Suprapubic skin (tissue), 3 donors: ENCODE data around the gene PMEPA1.

Experiments
- CTCF ChIP-seq, 2 donors: fragments of 200-600 bp in 1 of 2; fragments of 450-650 bp in 1 of 2; sonication (generic) in 1 of 2; IDR thresholded peaks; one replicate each; pipeline ENCODE4 v1.5.1; 2016 to 2019; ENCODE audit warnings: antibody characterized with exemption in 2 of 2, mild to moderate bottlenecking in 1 of 2, moderate library complexity in 1 of 2
- EP300 ChIP-seq: sonication (generic); formaldehyde crosslinking; IDR thresholded peaks from one replicate; pipeline ENCODE4 v1.6.1; 2017; ENCODE audit warnings: antibody characterized with exemption
- POLR2A ChIP-seq, 2 donors: fragments of 450-650 bp; IDR thresholded peaks; one replicate each; pipeline ENCODE4 v1.6.1; 2017; ENCODE audit warnings: antibody characterized with exemption in 2 of 2, mild to moderate bottlenecking in 2 of 2, moderate library complexity in 2 of 2

GRCh38 chr20:57632286-57632685, 77.5 kb downstream of the PMEPA1 start:
- TF ChIP-seq EP300 (no peak), POLR2A (IDR thresholded peaks at IDR 0.05) (no peak), CTCF (IDR thresholded peaks at IDR 0.05) (no peak)
